GM06990 (cell line): ENCODE data around the gene SMOC2.

Experiments used
- DNase-seq: peaks from one replicate; pipeline ENCODE4 v3.0.0-alpha.2; 2011; ENCODE audit not compliant: insufficient read length; ENCODE audit errors: extremely low read depth
- H3K27me3 ChIP-seq: replicated peaks from 2 replicates; pipeline ENCODE4 v1.6.0; 2011; ENCODE audit warnings: low read length; ENCODE audit not compliant: control insufficient read depth, insufficient read depth
- H3K36me3 ChIP-seq: 2 replicates; pipeline ENCODE4 v1.5.1; 2011; ENCODE audit warnings: low read length; ENCODE audit not compliant: control insufficient read depth, insufficient read depth
- H3K4me3 ChIP-seq: replicated peaks from 2 replicates; pipeline ENCODE4 v1.5.1; 2011; ENCODE audit warnings: low read depth, mild to moderate bottlenecking, control low read depth, low read length
- CTCF ChIP-seq: IDR thresholded peaks from 2 replicates; pipeline ENCODE4 v1.5.1; 2011; ENCODE audit warnings: low read length, control low read depth, mild to moderate bottlenecking, inconsistent platforms; ENCODE audit not compliant: insufficient read depth, poor library complexity, severe bottlenecking

Gene SMOC2

GRCh38 chr6:168457653-168457934 is 16.6 kb downstream of the SMOC2 start:
- no peak overlapping the region for H3K4me3 ChIP-seq
- H3K27me3 ChIP-seq = no peaks in the 10 kb centered on the region
- TF ChIP-seq CTCF = no peak
- no peak for DNase-seq
- no peaks in the 10 kb centered on the region for H3K36me3 ChIP-seq

GRCh38 chr6:168458101-168458500 is 17.1 kb downstream of the SMOC2 start:
- H3K4me3 ChIP-seq = no peak overlapping the region
- no peaks in the 10 kb centered on the region for H3K27me3 ChIP-seq
- no peaks in the 10 kb centered on the region for H3K36me3 ChIP-seq
- DNase-seq = no peak
- TF ChIP-seq CTCF = no peak

GRCh38 chr6:168459572-168459971 is 18.6 kb downstream of the SMOC2 start:
- no peak for DNase-seq
- Histone ChIP-seq H3K27me3 (no peaks in the 10 kb centered on the region), H3K36me3 (no peaks in the 10 kb centered on the region), H3K4me3 (no peak overlapping the region)
- no peak for TF ChIP-seq CTCF

GRCh38 chr6:168462289-168462853 is 21.4 kb downstream of the SMOC2 start:
- no peak overlapping the region for H3K4me3 ChIP-seq
- TF ChIP-seq CTCF = no peak
- H3K36me3 ChIP-seq = no peaks in the 10 kb centered on the region
- H3K27me3 ChIP-seq = no peaks in the 10 kb centered on the region
- DNase-seq = no peak

GRCh38 chr6:168464546-168464945 is 23.6 kb downstream of the SMOC2 start:
- no peak for DNase-seq
- H3K4me3 ChIP-seq = no peak overlapping the region
- TF ChIP-seq CTCF = no peak
- no peaks in the 10 kb centered on the region for H3K36me3 ChIP-seq
- H3K27me3 ChIP-seq = no peaks in the 10 kb centered on the region

- no peak for DNase-seq
- no peak for TF ChIP-seq CTCF
- Histone ChIP-seq H3K27me3 (no peaks in the 10 kb centered on the region), H3K4me3 (no peak overlapping the region), H3K36me3 (no peaks in the 10 kb centered on the region)
Measured at GRCh38 chr6:168468045-168468444, 27.1 kb downstream of the SMOC2 start.
